NOMO-1 treated with dmso at 0.1 percent for 144 hours (cell line): Measurements from ENCODE around the gene ABHD1.
"Not testable (repeated sequence)": the region's sequence is repeated elsewhere in the genome, so short reads cannot be mapped to it uniquely, and the experiment has no call there.

Source experiments
- DNase-seq: peaks from one replicate; lab custom pipeline; 2025; ENCODE audit not compliant: unreplicated experiment; lab: John Stamatoyannopoulos, UW

The ABHD1 gene

GRCh38 chr2:27123302-27124150, at the start of gene ABHD1:
Gene ABHD1, plus strand, starts transcription at chr2:27123815. Its CDS starts 134 bp downstream, at chr2:27123949.
- peak; percentile 43 for DNase-seq

- DNase-seq = peak; percentile 38
Observed at GRCh38 chr2:27074738-27075565, 48.7 kb upstream of the ABHD1 start.

GRCh38 chr2:27075566-27075871, 48.1 kb upstream of the ABHD1 start:
- not testable (repeated sequence) for DNase-seq

- no peak for DNase-seq
Observed at GRCh38 chr2:27076323-27076722, 47.3 kb upstream of the ABHD1 start.

- no peak for DNase-seq
Observed at GRCh38 chr2:27077231-27077630, 46.4 kb upstream of the ABHD1 start.

GRCh38 chr2:27078267-27079194, 45.1 kb upstream of the ABHD1 start, which contains the start of gene EMILIN1:
Gene EMILIN1, plus strand, starts transcription at chr2:27078615. Its CDS starts 451 bp downstream, at chr2:27079066.
- no peak for DNase-seq

GRCh38 chr2:27079233-27080139, 44.1 kb upstream of the ABHD1 start:
- no peak for DNase-seq

GRCh38 chr2:27080140-27080469, 43.5 kb upstream of the ABHD1 start:
- DNase-seq = no peak

- DNase-seq = no peak
Observed at GRCh38 chr2:27080603-27080936, 43.0 kb upstream of the ABHD1 start.

GRCh38 chr2:27081984-27082772, 41.4 kb upstream of the ABHD1 start:
- peak; percentile 24 for DNase-seq

GRCh38 chr2:27082773-27083409, 40.7 kb upstream of the ABHD1 start:
- no peak for DNase-seq

- DNase-seq = no peak
Observed at GRCh38 chr2:27083410-27084296, 40.0 kb upstream of the ABHD1 start.

GRCh38 chr2:27084297-27085061, 39.1 kb upstream of the ABHD1 start:
- no peak for DNase-seq

- no peak for DNase-seq
Observed at GRCh38 chr2:27085062-27085672, 38.4 kb upstream of the ABHD1 start.

- DNase-seq = no peak
Observed at GRCh38 chr2:27085673-27086089, 37.9 kb upstream of the ABHD1 start.

GRCh38 chr2:27086090-27086723, 37.4 kb upstream of the ABHD1 start:
- peak; percentile 95 for DNase-seq
